Astrocyte (in vitro differentiated cells and primary cell): ENCODE measurements around the gene PRICKLE1.

Experiments
- EZH2 ChIP-seq: IDR thresholded peaks from 2 replicates; pipeline ENCODE4 v1.6.1; 2012; ENCODE audit warnings: mild to moderate bottlenecking, low read length, inconsistent platforms; ENCODE audit not compliant: insufficient read depth
- TF ChIP-seq, protein P1 (sequence below): IDR thresholded peaks from 2 replicates; pipeline ENCODE4 v1.5.1; 2011; ENCODE audit warnings: low read depth, mild to moderate bottlenecking, inconsistent platforms, low read length, moderate library complexity; ENCODE audit not compliant: insufficient read depth

DNA sequence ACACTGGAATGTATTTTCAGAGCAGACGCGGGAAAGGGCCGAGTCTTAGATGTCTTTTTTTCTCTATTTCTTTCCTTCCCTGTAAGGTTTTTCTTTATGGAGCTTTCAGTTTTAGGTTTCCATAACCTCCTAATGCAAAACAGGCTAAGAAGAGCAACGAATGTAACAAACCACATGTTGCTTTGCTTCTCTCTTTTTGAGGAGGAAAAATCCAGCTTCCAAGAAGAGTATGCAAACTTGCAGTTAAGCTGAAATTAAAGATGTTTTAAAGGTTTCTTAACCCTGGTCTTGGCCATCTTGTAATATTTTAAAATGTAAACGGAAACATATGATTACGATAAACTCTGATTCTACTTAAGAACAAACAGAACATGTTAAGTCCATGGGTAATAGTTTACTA, 86.9 kb downstream of the PRICKLE1 start:
- TF ChIP-seq, protein P1, sequence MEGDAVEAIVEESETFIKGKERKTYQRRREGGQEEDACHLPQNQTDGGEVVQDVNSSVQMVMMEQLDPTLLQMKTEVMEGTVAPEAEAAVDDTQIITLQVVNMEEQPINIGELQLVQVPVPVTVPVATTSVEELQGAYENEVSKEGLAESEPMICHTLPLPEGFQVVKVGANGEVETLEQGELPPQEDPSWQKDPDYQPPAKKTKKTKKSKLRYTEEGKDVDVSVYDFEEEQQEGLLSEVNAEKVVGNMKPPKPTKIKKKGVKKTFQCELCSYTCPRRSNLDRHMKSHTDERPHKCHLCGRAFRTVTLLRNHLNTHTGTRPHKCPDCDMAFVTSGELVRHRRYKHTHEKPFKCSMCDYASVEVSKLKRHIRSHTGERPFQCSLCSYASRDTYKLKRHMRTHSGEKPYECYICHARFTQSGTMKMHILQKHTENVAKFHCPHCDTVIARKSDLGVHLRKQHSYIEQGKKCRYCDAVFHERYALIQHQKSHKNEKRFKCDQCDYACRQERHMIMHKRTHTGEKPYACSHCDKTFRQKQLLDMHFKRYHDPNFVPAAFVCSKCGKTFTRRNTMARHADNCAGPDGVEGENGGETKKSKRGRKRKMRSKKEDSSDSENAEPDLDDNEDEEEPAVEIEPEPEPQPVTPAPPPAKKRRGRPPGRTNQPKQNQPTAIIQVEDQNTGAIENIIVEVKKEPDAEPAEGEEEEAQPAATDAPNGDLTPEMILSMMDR: no peak
- no peak for TF ChIP-seq EZH2
